ENCODE measurements around the gene SPAG6. TPM values are rescaled to one million over a fixed set of nuclear protein-coding genes. Genes with fewer than 3 reads are reported as not detected.
A peak's percentile ranks its signal among the peaks of the same experiment; 100 is the strongest.

The SPAG6 gene
- total and polyA plus RNA-seq, 9 of the 15 experiments (the other 6 are each of a cell fraction or from before 2014, with no cell fraction given), result 3.5 to 23.1 (median 11.8) TPM

- TF ChIP-seq NKRF (IDR thresholded peaks at IDR 0.05; ENCODE audit: borderline replicate concordance) (no peak), DLX4 (CRISPR knock-in tag; IDR thresholded peaks at IDR 0.05) (no peak), E2F6 (IDR thresholded peaks at IDR 0.05; ENCODE audit: borderline replicate concordance in 1 of 2, extremely low read depth in 1 of 2, insufficient read depth in 1 of 2, insufficient read length in 1 of 2, low read depth in 1 of 2, low read length in 1 of 2, poor library complexity in 1 of 2, severe bottlenecking in 1 of 2) (peak in 1 of 2 experiments; percentile 46), ZNF518B (CRISPR knock-in tag; IDR thresholded peaks at IDR 0.05) (no peak), TOE1 (IDR thresholded peaks at IDR 0.05; ENCODE audit: borderline replicate concordance) (no peak), TOE1 (CRISPR knock-in tag; IDR thresholded peaks at IDR 0.05; ENCODE audit: borderline replicate concordance, low read depth) (no peak), NCOA2 (IDR thresholded peaks at IDR 0.05; ENCODE audit: partially characterized antibody in 2 of 2) (peak in 1 of 2 experiments; percentile 28), E2F1 (CRISPR knock-in tag; IDR thresholded peaks at IDR 0.05) (no peak), ZNF592 (IDR thresholded peaks at IDR 0.05) (peak; percentile 82)
Observed at GRCh38 chr10:22410846-22411245, 65.5 kb downstream of the SPAG6 start (continued).
